Caco-2 (cell line): Measurements from ENCODE around the gene SYTL2. TPM values are rescaled to one million over a fixed set of nuclear protein-coding genes. Genes with fewer than 3 reads are reported as not detected.

Source experiments
- BruUV-seq: library from RNA; stranded (reverse); fragments of 400-500 nt; replicated peaks from 2 replicates; lab custom pipeline; 2021; lab: Mats Ljungman, UMichigan
- CTCF ChIA-PET: fragments of 300-600 bp; sonication (Branson Sonifier 250); formaldehyde crosslinking; loops from one replicate; lab custom pipeline; 2022; ENCODE audit warnings: antibody characterized with exemption; lab: Charles Lee
- POLR2A ChIA-PET: fragments of 300-600 bp; sonication (Branson Sonifier 250); formaldehyde crosslinking; loops from one replicate; lab custom pipeline; 2022; ENCODE audit warnings: antibody characterized with exemption; lab: Charles Lee
- DNase-seq, 2 experiments: peaks; one replicate each; pipeline versions ENCODE4 v3.0.0 to v3.0.0-alpha.2; 2020 to 2022
- H3K27me3 ChIP-seq: replicated peaks from 2 replicates; pipeline ENCODE4 v1.6.0; 2011; ENCODE audit warnings: low read length; ENCODE audit not compliant: control insufficient read depth, insufficient read depth
- H3K36me3 ChIP-seq: 2 replicates; pipeline ENCODE4 v1.5.1; 2011; ENCODE audit warnings: low read length; ENCODE audit not compliant: control insufficient read depth, insufficient read depth
- H3K4me1 ChIP-seq: fragments of 250-450 bp; sonication (Bioruptor Pico); 2 replicates; pipeline ENCODE4 v1.5.1; 2020; ENCODE audit warnings: mild to moderate bottlenecking
- H3K4me3 ChIP-seq: 2 replicates; pipeline ENCODE4 v1.5.1; 2011; ENCODE audit warnings: low read depth, mild to moderate bottlenecking, control low read depth, low read length
- H3K9me3 ChIP-seq: fragments of 250-450 bp; sonication (Bioruptor Pico); 2 replicates; pipeline ENCODE4 v1.5.1; 2020; ENCODE audit warnings: mild to moderate bottlenecking, moderate library complexity
- H3K27ac Mint-ChIP-seq: one replicate; pipeline ENCODE4 v1.8.0; 2022; ENCODE audit warnings: mixed read lengths; ENCODE audit not compliant: unreplicated experiment
- H3K27me3 Mint-ChIP-seq: one replicate; pipeline ENCODE4 v1.8.0; 2022; ENCODE audit warnings: mixed read lengths; ENCODE audit not compliant: insufficient read depth, unreplicated experiment
- H3K36me3 Mint-ChIP-seq: one replicate; pipeline ENCODE4 v1.8.0; 2022; ENCODE audit warnings: mild to moderate bottlenecking, mixed read lengths; ENCODE audit not compliant: insufficient read depth, unreplicated experiment
- H3K4me1 Mint-ChIP-seq: one replicate; pipeline ENCODE4 v1.8.0; 2022; ENCODE audit warnings: low read depth, mixed read lengths; ENCODE audit not compliant: unreplicated experiment
- H3K4me3 Mint-ChIP-seq: one replicate; pipeline ENCODE4 v1.8.0; 2022; ENCODE audit warnings: mild to moderate bottlenecking, moderate library complexity, mixed read lengths; ENCODE audit not compliant: unreplicated experiment
- H3K9me3 Mint-ChIP-seq: one replicate; pipeline ENCODE4 v1.8.0; 2022; ENCODE audit warnings: mixed read lengths; ENCODE audit not compliant: unreplicated experiment
- CTCF ChIP-seq, 2 experiments: fragments of 200-600 bp in 1 of 2; IDR thresholded peaks; 1 replicate in 1 of 2; 2 replicates in 1 of 2; pipeline versions ENCODE4 v1.5.1 to v1.8.0; 2011 to 2022; ENCODE audit warnings: antibody characterized with exemption in 1 of 2, control low read depth in 1 of 2, inconsistent platforms in 1 of 2, low read depth in 1 of 2, low read length in 1 of 2, mild to moderate bottlenecking in 1 of 2, moderate library complexity in 1 of 2; ENCODE audit not compliant: insufficient read depth in 1 of 2, severe bottlenecking in 1 of 2, unreplicated experiment in 1 of 2
- intact Hi-C: fragments of 100-400 bp; cut with micrococcal nuclease; formaldehyde crosslinking; loops from one replicate; pipeline ENCODE4 v1.10.0; 2022; ENCODE audit not compliant: unreplicated experiment
- total RNA-seq: library from RNA; stranded (reverse); gene quantifications from 2 replicates; pipeline ENCODE4 v1.2.3, GENCODE V29; 2022

The SYTL2 gene
- total RNA-seq, 1 experiment from 2014 or later = 110 TPM

GRCh38 chr11:85806016-85806415, 4.9 kb downstream of the SYTL2 start:
- Histone ChIP-seq H3K4me3 (no peak overlapping the region), H3K36me3 (no peaks in the 10 kb centered on the region; the same call in 1 of the 2 replicates), H3K27me3 (no peaks in the 10 kb centered on the region), H3K9me3 (no peaks in the 10 kb centered on the region), H3K4me1 (peaks cover 32% of the 10 kb centered on the region)
- H3K27me3 Mint-ChIP-seq = no peaks in the 10 kb centered on the region
- POLR2A ChIA-PET = interaction anchor here (0.6 kb wide), 1 partner anchor 26 kb away, joined by 3 read pairs; no protein-coding TSS in a partner anchor
- intact Hi-C loops = no loop called here
- H3K27ac Mint-ChIP-seq = no peak overlapping the region
- peaks cover 7% of the 10 kb centered on the region for H3K36me3 Mint-ChIP-seq
- peaks cover 51% of the 10 kb centered on the region for H3K4me1 Mint-ChIP-seq
- CTCF ChIA-PET = no interaction called here
- no peak overlapping the region for H3K4me3 Mint-ChIP-seq
- no TSS peak for BruUV-seq
- no peak for TF ChIP-seq CTCF (IDR thresholded peaks at IDR 0.05; ENCODE audit: insufficient read depth in 1 of 2, low read depth in 1 of 2, low read length in 1 of 2, severe bottlenecking in 1 of 2, unreplicated experiment in 1 of 2)
- DNase-seq = no peak
- peaks cover 11% of the 10 kb centered on the region for H3K9me3 Mint-ChIP-seq

GRCh38 chr11:85805387-85805786, 5.6 kb downstream of the SYTL2 start:
- Mint-ChIP-seq H3K36me3 (peaks cover 13% of the 10 kb centered on the region), H3K9me3 (peaks cover 17% of the 10 kb centered on the region), H3K4me3 (no peak overlapping the region), H3K4me1 (peaks cover 57% of the 10 kb centered on the region), H3K27ac (no peak overlapping the region), H3K27me3 (no peaks in the 10 kb centered on the region)
- H3K27me3 ChIP-seq = no peaks in the 10 kb centered on the region
- POLR2A ChIA-PET = interaction anchor here (0.6 kb wide), 1 partner anchor 25 kb away, joined by 3 read pairs; no protein-coding TSS in a partner anchor
- 0 out of 2 replicates have a peak, but pooled peaks cover 4% of the 10 kb centered on the region for H3K9me3 ChIP-seq
- CTCF ChIA-PET = no interaction called here
- H3K4me3 ChIP-seq = no peak overlapping the region
- no peaks in the 10 kb centered on the region; the same call in 1 of the 2 replicates for H3K36me3 ChIP-seq
- no TSS peak for BruUV-seq
- intact Hi-C loops = no loop called here
- peaks cover 39% of the 10 kb centered on the region for H3K4me1 ChIP-seq
- TF ChIP-seq CTCF (IDR thresholded peaks at IDR 0.05; ENCODE audit: insufficient read depth in 1 of 2, low read depth in 1 of 2, low read length in 1 of 2, severe bottlenecking in 1 of 2, unreplicated experiment in 1 of 2) = no peak
- no peak for DNase-seq

GRCh38 chr11:85803920-85804319, 7.0 kb downstream of the SYTL2 start:
- Mint-ChIP-seq H3K4me1 (peaks cover 59% of the 10 kb centered on the region), H3K9me3 (peaks cover 18% of the 10 kb centered on the region), H3K4me3 (no peak overlapping the region), H3K36me3 (peaks cover 17% of the 10 kb centered on the region), H3K27me3 (no peaks in the 10 kb centered on the region), H3K27ac (no peak overlapping the region)
- DNase-seq = no peak
- no peaks in the 10 kb centered on the region; the same call in 1 of the 2 replicates for H3K36me3 ChIP-seq
- H3K4me3 ChIP-seq = no peak overlapping the region
- no peak for TF ChIP-seq CTCF (IDR thresholded peaks at IDR 0.05; ENCODE audit: insufficient read depth in 1 of 2, low read depth in 1 of 2, low read length in 1 of 2, severe bottlenecking in 1 of 2, unreplicated experiment in 1 of 2)
- peaks cover 42% of the 10 kb centered on the region for H3K4me1 ChIP-seq
- BruUV-seq = no TSS peak
- ChIA-PET CTCF (no interaction called here), POLR2A (no interaction called here)
- intact Hi-C loops = no loop called here
- H3K27me3 ChIP-seq = no peaks in the 10 kb centered on the region
- H3K9me3 ChIP-seq = 0 out of 2 replicates have a peak, but pooled peaks cover 4% of the 10 kb centered on the region
